HUES64 (cell line): ENCODE data around the gene GNB2.
A peak's percentile ranks its signal among the peaks of the same experiment; 100 is the strongest.

ENCODE experiments used
- H3K27ac ChIP-seq: 2 replicates; pipeline ENCODE4 v1.7.0; 2013; ENCODE audit warnings: low read depth, low read length, inconsistent platforms
- H3K27me3 ChIP-seq: 2 replicates; pipeline ENCODE4 v1.6.1; 2013; ENCODE audit warnings: mild to moderate bottlenecking, low read length; ENCODE audit not compliant: insufficient read depth
- H3K36me3 ChIP-seq: 2 replicates; pipeline ENCODE4 v1.6.1; 2013; ENCODE audit warnings: mild to moderate bottlenecking, low read length; ENCODE audit not compliant: insufficient read depth
- H3K4me1 ChIP-seq: 2 replicates; pipeline ENCODE4 v1.6.1; 2013; ENCODE audit warnings: mild to moderate bottlenecking, low read length, moderate library complexity; ENCODE audit not compliant: insufficient read depth
- H3K4me3 ChIP-seq: 2 replicates; pipeline ENCODE4 v1.5.1; 2013; ENCODE audit warnings: mild to moderate bottlenecking, low read length, moderate library complexity
- H3K9ac ChIP-seq: 2 replicates; pipeline ENCODE4 v1.6.1; 2013; ENCODE audit warnings: mild to moderate bottlenecking, low read depth, low read length
- H3K9me3 ChIP-seq: 2 replicates; pipeline ENCODE4 v1.6.1; 2013; ENCODE audit warnings: low read depth, low read length; ENCODE audit not compliant: insufficient read depth
- WGBS: fragments of 150-250, 120-280 bp; methylation state at CpG from one replicate; pipeline ENCODE4 v1.1.7; 2013; ENCODE audit warnings: missing lambda C conversion rate; 5-methylcytosine and 5-hydroxymethylcytosine counted together

The GNB2 gene

DNA sequence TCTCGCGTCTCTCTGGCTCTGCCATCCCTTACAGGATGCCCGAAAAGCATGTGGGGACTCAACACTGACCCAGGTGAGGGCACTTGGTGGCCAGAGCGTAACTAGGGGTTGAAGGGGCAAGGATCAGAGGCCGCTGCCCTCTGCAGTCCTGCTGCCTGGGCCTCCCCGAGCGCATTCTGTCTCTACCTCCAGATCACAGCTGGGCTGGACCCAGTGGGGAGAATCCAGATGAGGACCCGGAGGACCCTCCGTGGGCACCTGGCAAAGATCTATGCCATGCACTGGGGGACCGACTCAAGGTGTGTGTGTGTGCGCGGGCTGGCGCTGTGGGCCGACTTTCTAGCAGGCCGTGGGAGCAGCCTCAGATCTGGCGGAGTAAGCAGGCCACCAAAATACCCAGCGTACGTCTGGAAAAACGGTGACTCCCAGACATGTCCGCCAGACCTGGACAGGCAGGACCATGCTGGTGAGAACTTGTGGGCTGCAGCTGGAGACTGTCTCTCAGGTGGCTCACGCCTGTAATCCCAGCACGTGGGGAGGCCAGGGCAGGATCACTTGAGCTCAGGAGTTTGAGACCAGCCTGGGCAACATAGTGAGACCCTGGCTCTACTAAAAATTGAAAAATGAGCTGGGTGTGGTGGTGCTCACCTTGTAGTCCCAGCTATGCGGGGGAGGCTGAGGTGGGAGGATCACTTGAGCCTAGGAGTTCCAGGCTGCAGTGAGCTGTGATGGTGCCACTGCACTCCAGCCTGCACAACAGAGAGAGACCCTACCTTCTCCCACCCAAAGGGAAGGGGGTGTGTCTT lies 3.2 kb downstream of the GNB2 start:
- Histone ChIP-seq H3K9me3 (no peaks in the 10 kb centered on the region), H3K4me3 (peak overlapping the region; percentile 83), H3K27ac (0 out of 2 replicates have a peak overlapping the region, but pooled peaks have one; percentile 23), H3K27me3 (peaks cover 3% of the 10 kb centered on the region; the same call in 1 of the 2 replicates), H3K9ac (no peak overlapping the region), H3K36me3 (peaks cover 47% of the 10 kb centered on the region), H3K4me1 (no peaks in the 10 kb centered on the region; the same call in 1 of the 2 replicates)
- WGBS, result 92% methylated on average over 23 of the region's 23 CpGs

DNA sequence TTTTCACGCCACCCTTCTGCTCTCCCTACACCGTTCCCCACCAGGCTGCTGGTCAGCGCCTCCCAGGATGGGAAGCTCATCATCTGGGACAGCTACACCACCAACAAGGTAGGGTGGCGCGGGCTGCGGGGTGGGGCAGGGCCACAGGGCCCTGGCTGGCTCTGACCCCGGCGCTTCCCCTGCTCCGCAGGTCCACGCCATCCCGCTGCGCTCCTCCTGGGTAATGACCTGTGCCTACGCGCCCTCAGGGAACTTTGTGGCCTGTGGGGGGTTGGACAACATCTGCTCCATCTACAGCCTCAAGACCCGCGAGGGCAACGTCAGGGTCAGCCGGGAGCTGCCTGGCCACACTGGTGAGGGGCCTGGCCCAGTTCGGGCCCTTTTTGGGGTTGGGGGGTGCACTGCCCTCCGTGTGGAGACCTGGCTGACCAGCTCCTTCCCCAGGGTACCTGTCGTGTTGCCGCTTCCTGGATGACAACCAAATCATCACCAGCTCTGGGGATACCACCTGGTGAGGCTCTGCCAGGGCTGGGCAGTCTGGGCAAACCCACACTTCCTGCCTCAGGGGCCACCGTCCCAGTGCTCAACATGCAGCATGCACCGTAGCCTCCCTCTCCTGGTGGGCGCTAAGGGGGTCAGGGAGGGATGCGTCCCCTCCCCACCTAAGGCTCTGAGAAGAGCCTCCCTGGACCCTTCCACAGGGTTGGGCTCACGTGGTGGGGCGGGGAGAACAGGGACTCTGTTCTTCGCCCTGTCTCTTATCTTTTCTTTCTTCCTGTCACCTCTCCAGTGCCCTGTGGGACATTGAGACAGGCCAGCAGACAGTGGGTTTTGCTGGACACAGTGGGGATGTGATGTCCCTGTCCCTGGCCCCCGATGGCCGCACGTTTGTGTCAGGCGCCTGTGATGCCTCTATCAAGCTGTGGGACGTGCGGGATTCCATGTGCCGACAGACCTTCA lies 4.0 kb downstream of the GNB2 start:
- H3K36me3 ChIP-seq, result peaks cover 55% of the 10 kb centered on the region
- H3K9ac ChIP-seq, result no peak overlapping the region
- no peak overlapping the region for H3K4me3 ChIP-seq
- H3K27me3 ChIP-seq, result no peaks in the 10 kb centered on the region; the same call in 1 of the 2 replicates
- no peaks in the 10 kb centered on the region for H3K9me3 ChIP-seq
- WGBS, result 93% methylated on average over 36 of the region's 36 CpGs
- no peak overlapping the region; the same call in 1 of the 2 replicates for H3K27ac ChIP-seq
- H3K4me1 ChIP-seq, result no peaks in the 10 kb centered on the region; the same call in 1 of the 2 replicates

DNA sequence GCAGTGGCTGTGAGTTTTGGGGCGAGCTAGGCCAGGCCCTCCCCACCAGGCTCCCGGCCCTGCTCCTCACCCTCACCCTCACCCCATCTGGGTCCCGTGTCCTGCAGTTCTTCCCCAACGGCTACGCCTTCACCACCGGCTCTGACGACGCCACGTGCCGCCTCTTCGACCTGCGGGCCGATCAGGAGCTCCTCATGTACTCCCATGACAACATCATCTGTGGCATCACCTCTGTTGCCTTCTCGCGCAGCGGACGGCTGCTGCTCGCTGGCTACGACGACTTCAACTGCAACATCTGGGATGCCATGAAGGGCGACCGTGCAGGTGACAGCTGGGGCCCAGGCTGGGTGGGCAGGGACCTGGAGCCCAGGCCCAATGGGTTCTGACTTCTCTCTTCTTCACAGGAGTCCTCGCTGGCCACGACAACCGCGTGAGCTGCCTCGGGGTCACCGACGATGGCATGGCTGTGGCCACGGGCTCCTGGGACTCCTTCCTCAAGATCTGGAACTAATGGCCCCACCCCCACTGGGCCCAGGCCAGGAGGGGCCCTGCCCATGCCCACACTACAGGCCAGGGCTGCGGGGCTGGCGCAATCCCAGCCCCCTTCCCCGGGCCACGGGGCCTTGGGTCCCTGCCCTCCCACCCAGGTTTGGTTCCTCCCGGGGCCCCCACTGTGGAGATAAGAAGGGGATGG lies 4.9 kb downstream of the GNB2 start:
- H3K36me3 ChIP-seq, result peaks cover 64% of the 10 kb centered on the region
- H3K9me3 ChIP-seq, result no peaks in the 10 kb centered on the region
- 91% methylated on average over 35 of the region's 35 CpGs for WGBS

DNA sequence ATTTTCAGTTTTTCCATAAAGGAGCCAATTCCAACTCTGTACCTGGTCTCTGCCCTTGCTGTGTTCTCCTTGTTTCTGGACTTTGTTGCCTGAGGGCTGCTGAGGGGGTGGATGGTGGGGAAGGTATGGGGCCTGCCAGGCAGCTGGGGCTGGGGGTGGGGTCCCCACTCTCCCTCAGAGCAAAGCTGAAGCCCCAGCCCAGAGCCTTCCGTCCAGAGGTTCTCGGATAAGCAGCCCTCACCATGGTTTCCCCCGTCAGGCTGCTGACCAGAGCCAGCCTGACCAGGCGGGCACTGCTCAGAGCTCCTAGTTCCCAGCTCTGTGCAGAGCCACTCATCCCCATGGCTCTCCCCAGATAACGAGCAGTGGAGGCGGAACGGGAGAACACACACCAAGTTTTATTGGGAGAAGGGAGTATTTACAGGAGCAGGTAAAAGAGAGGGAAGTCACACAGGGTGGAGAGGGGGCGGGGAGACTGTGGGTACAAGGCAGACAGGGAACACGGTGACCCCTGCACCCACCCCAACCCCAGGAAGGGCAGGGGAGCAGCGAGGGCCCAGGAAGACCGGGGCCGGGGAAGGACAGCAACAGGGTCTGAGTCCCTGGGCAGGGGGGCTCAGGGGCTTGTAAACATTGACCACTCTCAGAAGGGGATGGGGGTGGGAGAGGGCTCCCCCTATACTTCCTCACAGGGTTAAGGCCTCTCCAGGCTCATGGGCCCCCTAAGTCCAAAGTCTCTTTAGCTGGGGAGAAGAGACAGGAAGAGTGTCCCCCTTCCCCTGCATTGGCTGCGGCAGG lies 5.8 kb downstream of the GNB2 start:
- peaks cover 73% of the 10 kb centered on the region for H3K36me3 ChIP-seq
- WGBS, result 88% methylated on average over 12 of the region's 13 CpGs
- H3K4me3 ChIP-seq, result no peak overlapping the region
- H3K9me3 ChIP-seq, result no peaks in the 10 kb centered on the region
- H3K27ac ChIP-seq, result peak overlapping the region; percentile 60; the same call in 1 of the 2 replicates
- H3K4me1 ChIP-seq, result no peaks in the 10 kb centered on the region; the same call in 1 of the 2 replicates
- H3K27me3 ChIP-seq, result no peaks in the 10 kb centered on the region
- no peak overlapping the region for H3K9ac ChIP-seq

More for the DNA sequence above, 4.9 kb downstream of the GNB2 start:
- Histone ChIP-seq H3K27ac (no peak overlapping the region; the same call in 1 of the 2 replicates), H3K4me3 (no peak overlapping the region), H3K27me3 (no peaks in the 10 kb centered on the region), H3K4me1 (no peaks in the 10 kb centered on the region; the same call in 1 of the 2 replicates), H3K9ac (no peak overlapping the region)

DNA sequence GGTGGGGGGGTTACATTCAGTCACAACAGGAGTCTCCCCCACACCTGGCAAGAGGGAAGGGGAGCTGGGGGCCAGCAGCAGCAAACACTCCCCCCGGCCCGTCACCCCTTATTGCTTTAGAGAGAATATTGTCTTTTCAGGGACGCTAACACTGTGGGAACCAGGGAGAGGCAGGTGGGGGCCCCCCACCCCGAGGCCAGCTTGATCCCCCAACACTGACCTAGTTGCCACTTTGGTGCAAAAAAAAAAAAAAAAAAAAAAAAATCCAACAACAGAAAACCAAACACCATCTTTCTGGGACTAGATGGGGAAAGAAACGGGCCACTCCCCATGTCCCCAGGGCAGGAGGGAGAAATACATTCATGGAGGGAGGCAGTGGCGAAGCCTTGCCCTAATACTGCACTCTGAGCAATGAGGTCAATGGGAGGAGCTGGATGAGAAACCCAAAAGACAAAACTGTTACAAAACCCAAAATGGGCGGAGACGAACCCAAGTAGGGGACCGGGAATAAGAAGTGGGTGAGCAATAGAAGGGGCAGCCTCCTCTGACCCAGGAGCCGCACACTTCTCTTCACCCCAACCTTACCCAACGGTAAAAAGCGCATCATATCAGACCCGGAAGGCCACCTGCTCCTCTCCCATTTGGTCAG lies 6.5 kb downstream of the GNB2 start:
- WGBS, result 93% methylated on average over 12 of the region's 13 CpGs
- H3K4me3 ChIP-seq, result no peak overlapping the region
- H3K36me3 ChIP-seq, result peaks cover 80% of the 10 kb centered on the region
- H3K27ac ChIP-seq, result peak overlapping the region; percentile 18; the same call in 1 of the 2 replicates
- H3K9ac ChIP-seq, result no peak overlapping the region
- H3K4me1 ChIP-seq, result no peaks in the 10 kb centered on the region; the same call in 1 of the 2 replicates
- H3K27me3 ChIP-seq, result no peaks in the 10 kb centered on the region
- no peaks in the 10 kb centered on the region for H3K9me3 ChIP-seq

DNA sequence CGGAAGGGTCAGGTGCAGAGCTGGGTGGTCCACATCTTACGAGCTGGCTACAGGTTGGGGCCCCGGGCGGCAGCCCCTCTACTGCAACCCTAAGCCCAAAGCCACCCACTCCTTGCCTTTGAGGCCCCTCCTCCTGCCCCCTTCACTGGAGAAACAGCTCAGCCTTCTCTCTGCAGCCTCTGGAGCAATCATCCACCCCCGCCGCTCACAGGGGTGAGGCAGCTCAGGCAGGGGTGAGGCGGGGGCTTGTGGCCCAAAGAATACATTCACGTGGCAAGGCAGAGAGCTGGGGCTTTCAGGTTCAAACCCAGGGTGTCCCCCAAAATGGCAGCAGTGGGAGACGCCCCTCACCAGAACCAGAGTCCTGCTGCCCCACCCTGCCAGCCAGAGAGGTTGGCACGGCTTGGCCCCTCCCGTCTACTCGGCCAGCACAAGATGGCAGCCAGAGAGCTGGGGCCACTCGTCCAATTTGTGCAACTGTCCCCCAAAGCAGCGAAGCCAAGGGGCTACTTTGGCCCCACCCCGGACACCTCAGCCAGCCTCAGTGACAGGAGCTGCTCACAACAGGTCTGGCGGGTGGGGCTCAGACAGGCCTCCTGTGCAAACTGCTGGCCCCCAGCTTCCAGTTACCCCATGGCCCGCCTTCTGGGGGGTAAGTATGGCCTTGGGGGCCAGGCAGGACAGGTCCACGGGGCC lies 7.2 kb downstream of the GNB2 start:
- H3K4me1 ChIP-seq, result no peaks in the 10 kb centered on the region; the same call in 1 of the 2 replicates
- no peak overlapping the region for H3K9ac ChIP-seq
- no peaks in the 10 kb centered on the region for H3K27me3 ChIP-seq
- no peaks in the 10 kb centered on the region for H3K9me3 ChIP-seq
- peak overlapping the region; percentile 18; the same call in 1 of the 2 replicates for H3K27ac ChIP-seq
- peaks cover 87% of the 10 kb centered on the region for H3K36me3 ChIP-seq
- WGBS, result 90% methylated on average over 18 of the region's 18 CpGs
- H3K4me3 ChIP-seq, result no peak overlapping the region

DNA sequence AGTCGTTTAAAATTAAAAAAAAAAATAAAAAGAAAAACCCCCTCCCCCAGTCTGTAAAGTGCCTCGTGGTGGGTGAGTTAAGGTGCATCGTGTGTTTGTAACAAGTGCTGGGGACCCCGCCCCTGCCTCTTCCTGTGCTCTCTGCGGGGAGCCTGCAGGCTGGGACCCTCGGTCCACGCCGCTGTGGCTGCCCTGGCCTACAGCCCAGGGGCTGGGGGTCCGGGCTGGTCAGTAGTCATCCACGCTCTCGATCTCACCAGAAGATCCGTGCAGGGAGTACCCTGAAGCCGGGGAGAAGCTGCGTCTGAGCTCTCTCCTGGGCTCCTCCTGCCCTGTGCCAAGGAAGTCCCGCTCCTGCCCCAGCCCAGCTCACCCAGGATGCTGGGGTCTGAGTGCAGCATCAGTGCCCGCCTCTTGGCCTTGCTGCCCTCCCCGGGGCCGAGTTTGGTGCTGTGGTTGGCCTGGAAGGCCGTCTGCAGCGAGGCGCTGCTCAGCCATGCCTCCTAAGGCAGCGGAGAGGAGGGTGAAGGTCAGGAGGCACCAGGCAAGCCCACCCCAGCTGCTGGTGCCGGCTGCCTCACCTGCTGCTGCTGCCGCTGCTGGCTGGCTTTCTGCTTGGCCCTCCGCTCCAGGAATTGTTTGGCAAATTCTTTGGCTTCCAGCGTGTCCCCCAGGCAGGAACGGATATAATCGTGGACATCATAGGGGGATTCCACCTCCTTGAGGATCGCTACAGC lies 8.1 kb downstream of the GNB2 start:
- no peaks in the 10 kb centered on the region for H3K9me3 ChIP-seq
- WGBS, result 88% methylated on average over 28 of the region's 29 CpGs
- no peaks in the 10 kb centered on the region for H3K4me1 ChIP-seq
- H3K27me3 ChIP-seq, result no peaks in the 10 kb centered on the region
- no peak overlapping the region for H3K27ac ChIP-seq
- peaks cover 94% of the 10 kb centered on the region for H3K36me3 ChIP-seq
- H3K9ac ChIP-seq, result no peak overlapping the region
- H3K4me3 ChIP-seq, result no peak overlapping the region

DNA sequence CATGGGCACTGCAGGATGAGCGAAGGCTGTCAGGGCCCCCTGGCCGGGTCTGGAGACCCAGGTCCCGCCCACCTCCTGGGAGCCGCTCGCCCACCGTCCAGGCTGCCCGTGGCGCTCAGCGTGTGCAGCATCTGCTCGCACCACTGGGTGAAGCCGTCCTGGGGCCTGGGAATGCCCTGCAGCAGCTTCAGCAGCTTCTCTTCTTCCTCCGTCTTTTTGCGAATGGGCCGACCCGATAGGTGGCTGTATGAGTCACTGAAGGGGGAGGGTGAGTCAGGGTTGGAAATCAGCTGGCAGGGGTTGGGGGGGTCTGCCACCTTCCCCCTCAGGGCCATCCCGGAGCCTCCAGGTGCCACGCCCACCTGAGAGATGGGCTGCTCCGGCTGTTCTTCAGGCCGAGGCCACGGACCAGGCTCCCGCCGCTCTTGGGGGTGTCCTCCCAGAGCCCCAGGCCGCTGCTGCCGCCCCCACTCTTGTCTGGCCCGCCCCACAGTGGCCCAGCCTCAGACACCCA lies 8.7 kb downstream of the GNB2 start:
- Histone ChIP-seq H3K27ac (no peak overlapping the region), H3K4me3 (no peak overlapping the region), H3K4me1 (no peaks in the 10 kb centered on the region), H3K36me3 (peaks cover 94% of the 10 kb centered on the region), H3K9me3 (no peaks in the 10 kb centered on the region), H3K27me3 (no peaks in the 10 kb centered on the region), H3K9ac (no peak overlapping the region)
- WGBS, result 82% methylated on average over 24 of the region's 25 CpGs
